ENCODE data around the gene FAM170B. TPM values are rescaled to one million over a fixed set of nuclear protein-coding genes. Genes with fewer than 3 reads are reported as not detected.

FAM170B gene
- total and polyA plus RNA-seq, 3 donors from 2014 or later, result 1.2 to 11.7 (median 10.5) TPM

GRCh38 chr10:49174926-49175500 lies 41.2 kb upstream of the FAM170B start:
- Histone ChIP-seq H3K36me3 (ENCODE audit: low read depth, missing control alignments) (no peaks in the 10 kb centered on the region), H3K4me3 (no peak overlapping the region), H3K27me3 (no peaks in the 10 kb centered on the region), H3K9me3 (no peaks in the 10 kb centered on the region), H3K4me1 (no peaks in the 10 kb centered on the region), H3K27ac (no peak overlapping the region)
- WGBS, 2 donors, result 78 to 86% methylated on average over 10 of the region's 10 CpGs
- TF ChIP-seq POLR2A (IDR thresholded peaks at IDR 0.05), result no peak
- TF ChIP-seq CTCF (IDR thresholded peaks at IDR 0.05), result no peak
- intact Hi-C loops (cut with DNase I; ENCODE audit: low total_unique reads), result no loop called here
- DNase-seq, result no peak

- Histone ChIP-seq H3K36me3 (ENCODE audit: low read depth, missing control alignments) (no peaks in the 10 kb centered on the region), H3K27me3 (no peaks in the 10 kb centered on the region), H3K4me3 (no peak overlapping the region), H3K27ac (no peak overlapping the region), H3K9me3 (no peaks in the 10 kb centered on the region), H3K4me1 (no peaks in the 10 kb centered on the region)
- intact Hi-C loops (cut with DNase I; ENCODE audit: low total_unique reads), result no loop called here
- 84 to 85% methylated on average over 15 of the region's 15 CpGs for WGBS, 2 donors
- TF ChIP-seq POLR2A (IDR thresholded peaks at IDR 0.05) (no peak), CTCF (IDR thresholded peaks at IDR 0.05) (no peak)
- DNase-seq, result no peak
Measured at GRCh38 chr10:49174261-49174925, 40.6 kb upstream of the FAM170B start.

- Histone ChIP-seq H3K4me3 (no peak overlapping the region), H3K27me3 (no peaks in the 10 kb centered on the region), H3K9me3 (no peaks in the 10 kb centered on the region), H3K36me3 (ENCODE audit: low read depth, missing control alignments) (no peaks in the 10 kb centered on the region), H3K4me1 (no peaks in the 10 kb centered on the region), H3K27ac (no peak overlapping the region)
- TF ChIP-seq POLR2A (IDR thresholded peaks at IDR 0.05), result no peak
- no peak for TF ChIP-seq CTCF (IDR thresholded peaks at IDR 0.05)
- no peak for DNase-seq
- intact Hi-C loops (cut with DNase I; ENCODE audit: low total_unique reads), result no loop called here
- WGBS, 2 donors, result 76 to 92% methylated on average over 4 of the region's 4 CpGs
Measured at GRCh38 chr10:49173853-49174252, 40.0 kb upstream of the FAM170B start.

GRCh38 chr10:49173201-49173772 lies 39.5 kb upstream of the FAM170B start:
- no peak for TF ChIP-seq POLR2A (IDR thresholded peaks at IDR 0.05)
- no peak for TF ChIP-seq CTCF (IDR thresholded peaks at IDR 0.05)
- Histone ChIP-seq H3K36me3 (ENCODE audit: low read depth, missing control alignments) (no peaks in the 10 kb centered on the region), H3K4me3 (no peak overlapping the region), H3K27me3 (no peaks in the 10 kb centered on the region), H3K9me3 (no peaks in the 10 kb centered on the region), H3K27ac (no peak overlapping the region), H3K4me1 (no peaks in the 10 kb centered on the region)
- DNase-seq, result no peak
- intact Hi-C loops (cut with DNase I; ENCODE audit: low total_unique reads), result no loop called here
- 91 to 93% methylated on average over 11 of the region's 11 CpGs for WGBS, 2 donors

All from testis (tissue), 3 donors.